Measurements from ENCODE around the gene SASH1.
"Not testable (repeated sequence)": the region's sequence is repeated elsewhere in the genome, so short reads cannot be mapped to it uniquely, and the experiment has no call there.

SASH1 gene

GRCh38 chr6:148364056-148364824 lies 21.6 kb downstream of the SASH1 start:
- no peak for DNase-seq (ENCODE audit: low read depth in 1 of 2, low spot score in 1 of 2)

GRCh38 chr6:148365041-148365440 lies 22.4 kb downstream of the SASH1 start:
- no peak for DNase-seq (ENCODE audit: low read depth in 1 of 2, low spot score in 1 of 2)

GRCh38 chr6:148367411-148368024 lies 24.9 kb downstream of the SASH1 start:
- DNase-seq (ENCODE audit: low read depth in 1 of 2, low spot score in 1 of 2) = no peak

GRCh38 chr6:148370176-148370575 lies 27.5 kb downstream of the SASH1 start:
- no peak for DNase-seq (ENCODE audit: low read depth in 1 of 2, low spot score in 1 of 2)

- DNase-seq (ENCODE audit: low read depth in 1 of 2, low spot score in 1 of 2) = no peak
These were observed 31.6 kb downstream of the SASH1 start for GRCh38 chr6:148374040-148374774.

- DNase-seq (ENCODE audit: low read depth in 1 of 2, low spot score in 1 of 2) = no peak
These were observed 32.8 kb downstream of the SASH1 start for GRCh38 chr6:148375401-148375800.

GRCh38 chr6:148379481-148379880 lies 36.8 kb downstream of the SASH1 start:
- DNase-seq (ENCODE audit: low read depth in 1 of 2, low spot score in 1 of 2) = no peak

- no peak for DNase-seq (ENCODE audit: low read depth in 1 of 2, low spot score in 1 of 2)
These were observed 37.5 kb downstream of the SASH1 start for GRCh38 chr6:148379966-148380713.

GRCh38 chr6:148382051-148382450 lies 39.4 kb downstream of the SASH1 start:
- DNase-seq (ENCODE audit: low read depth in 1 of 2, low spot score in 1 of 2) = not testable (repeated sequence)

- no peak for DNase-seq (ENCODE audit: low read depth in 1 of 2, low spot score in 1 of 2)
These were observed 40.2 kb downstream of the SASH1 start for GRCh38 chr6:148382861-148383260.

- DNase-seq (ENCODE audit: low read depth in 1 of 2, low spot score in 1 of 2) = no peak
These were observed 41.2 kb downstream of the SASH1 start for GRCh38 chr6:148383658-148384368.

- DNase-seq (ENCODE audit: low read depth in 1 of 2, low spot score in 1 of 2) = no peak
These were observed 42.7 kb downstream of the SASH1 start for GRCh38 chr6:148385379-148385778.

- no peak for DNase-seq (ENCODE audit: low read depth in 1 of 2, low spot score in 1 of 2)
These were observed 45.9 kb downstream of the SASH1 start for GRCh38 chr6:148388521-148388920.

- no peak for DNase-seq (ENCODE audit: low read depth in 1 of 2, low spot score in 1 of 2)
These were observed 46.4 kb downstream of the SASH1 start for GRCh38 chr6:148389086-148389485.

GRCh38 chr6:148389917-148390316 lies 47.3 kb downstream of the SASH1 start:
- no peak for DNase-seq (ENCODE audit: low read depth in 1 of 2, low spot score in 1 of 2)

GRCh38 chr6:148392127-148392526 lies 49.5 kb downstream of the SASH1 start:
- not testable (repeated sequence) for DNase-seq (ENCODE audit: low read depth in 1 of 2, low spot score in 1 of 2)

GRCh38 chr6:148392671-148393070 lies 50.0 kb downstream of the SASH1 start:
- no peak for DNase-seq (ENCODE audit: low read depth in 1 of 2, low spot score in 1 of 2)

- no peak for DNase-seq (ENCODE audit: low read depth in 1 of 2, low spot score in 1 of 2)
These were observed 53.0 kb downstream of the SASH1 start for GRCh38 chr6:148395583-148396101.

- no peak for DNase-seq (ENCODE audit: low read depth in 1 of 2, low spot score in 1 of 2)
These were observed 53.8 kb downstream of the SASH1 start for GRCh38 chr6:148396411-148396810.

GRCh38 chr6:148396926-148397325 lies 54.3 kb downstream of the SASH1 start:
- no peak for DNase-seq (ENCODE audit: low read depth in 1 of 2, low spot score in 1 of 2)

- DNase-seq (ENCODE audit: low read depth in 1 of 2, low spot score in 1 of 2) = no peak
These were observed 55.6 kb downstream of the SASH1 start for GRCh38 chr6:148398244-148398643.
